MM.1S (cell line): Measurements from ENCODE around the gene SULT1C3.

ENCODE experiments used
- EZH2phosphoT487 ChIP-seq: fragments of 300-600 bp; sonication (generic); IDR thresholded peaks from 2 replicates; pipeline ENCODE4 v1.6.1; 2018; ENCODE audit warnings: antibody characterized with exemption, low read length
- TF ChIP-seq, protein P1 (sequence below): fragments of 300-600 bp; sonication (generic); IDR thresholded peaks from 2 replicates; pipeline ENCODE4 v1.5.1; 2016; ENCODE audit warnings: antibody characterized with exemption, low read length, mixed read lengths

GRCh38 chr2:108288534-108289106 is 48.9 kb downstream of the SULT1C3 start, which contains the start of gene SULT1C2:
- TF ChIP-seq, protein P1, sequence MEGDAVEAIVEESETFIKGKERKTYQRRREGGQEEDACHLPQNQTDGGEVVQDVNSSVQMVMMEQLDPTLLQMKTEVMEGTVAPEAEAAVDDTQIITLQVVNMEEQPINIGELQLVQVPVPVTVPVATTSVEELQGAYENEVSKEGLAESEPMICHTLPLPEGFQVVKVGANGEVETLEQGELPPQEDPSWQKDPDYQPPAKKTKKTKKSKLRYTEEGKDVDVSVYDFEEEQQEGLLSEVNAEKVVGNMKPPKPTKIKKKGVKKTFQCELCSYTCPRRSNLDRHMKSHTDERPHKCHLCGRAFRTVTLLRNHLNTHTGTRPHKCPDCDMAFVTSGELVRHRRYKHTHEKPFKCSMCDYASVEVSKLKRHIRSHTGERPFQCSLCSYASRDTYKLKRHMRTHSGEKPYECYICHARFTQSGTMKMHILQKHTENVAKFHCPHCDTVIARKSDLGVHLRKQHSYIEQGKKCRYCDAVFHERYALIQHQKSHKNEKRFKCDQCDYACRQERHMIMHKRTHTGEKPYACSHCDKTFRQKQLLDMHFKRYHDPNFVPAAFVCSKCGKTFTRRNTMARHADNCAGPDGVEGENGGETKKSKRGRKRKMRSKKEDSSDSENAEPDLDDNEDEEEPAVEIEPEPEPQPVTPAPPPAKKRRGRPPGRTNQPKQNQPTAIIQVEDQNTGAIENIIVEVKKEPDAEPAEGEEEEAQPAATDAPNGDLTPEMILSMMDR = no peak
- TF ChIP-seq EZH2phosphoT487 = no peak
